GM19397 (cell line): ENCODE measurements around the gene DNMT1.
"Not testable (repeated sequence)": the region's sequence is repeated elsewhere in the genome, so short reads cannot be mapped to it uniquely, and the experiment has no call there.

Experiments used
- ATAC-seq: cut with Tn5 transposase; IDR thresholded peaks from one replicate; pipeline ENCODE4 v1.9.1; 2021; ENCODE audit warnings: mild to moderate bottlenecking, moderate library complexity; ENCODE audit not compliant: unreplicated experiment

DNMT1 gene

DNA sequence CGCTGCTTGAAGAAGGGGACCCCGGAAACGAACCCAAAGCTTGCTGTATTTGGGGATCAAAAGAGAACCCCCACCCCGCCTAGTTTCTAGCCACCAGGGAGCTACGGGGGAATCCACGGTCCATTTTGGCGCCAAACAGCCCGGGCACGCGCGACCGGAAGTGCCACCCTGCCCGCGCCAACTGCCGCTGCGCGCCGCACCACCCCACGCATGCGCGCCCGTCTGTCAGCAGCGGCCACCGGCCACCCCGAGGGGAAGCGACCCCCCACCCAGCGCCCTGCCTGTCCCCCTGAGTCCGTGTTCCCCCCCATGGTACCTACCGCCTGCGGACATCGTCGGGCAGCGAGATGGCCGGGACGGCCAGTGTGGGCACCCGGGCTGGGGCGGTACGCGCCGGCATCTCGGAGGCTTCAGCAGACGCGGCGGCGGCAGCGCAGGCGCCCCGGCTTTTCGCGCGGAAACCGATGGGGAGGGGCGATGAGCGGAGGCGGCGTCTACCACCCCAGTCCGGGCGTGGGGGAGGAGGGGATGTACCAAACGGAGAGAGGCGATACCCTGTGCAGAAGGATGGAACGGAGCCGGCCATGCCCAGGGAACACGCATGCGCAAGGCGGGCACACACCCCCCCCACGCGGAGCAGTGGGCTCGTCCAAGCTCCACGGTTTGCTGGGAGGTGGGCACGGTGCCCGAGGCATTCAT, at the start of gene DNMT1:
Gene DNMT1, minus strand, starts transcription at position 454 of the 699 bp plus-strand sequence. Its CDS starts 54 bp downstream, at position 400.
- ATAC-seq: peak; percentile 82

- ATAC-seq: no peak
Observed at GRCh38 chr19:10243606-10244005, 48.9 kb upstream of the DNMT1 start.

DNA sequence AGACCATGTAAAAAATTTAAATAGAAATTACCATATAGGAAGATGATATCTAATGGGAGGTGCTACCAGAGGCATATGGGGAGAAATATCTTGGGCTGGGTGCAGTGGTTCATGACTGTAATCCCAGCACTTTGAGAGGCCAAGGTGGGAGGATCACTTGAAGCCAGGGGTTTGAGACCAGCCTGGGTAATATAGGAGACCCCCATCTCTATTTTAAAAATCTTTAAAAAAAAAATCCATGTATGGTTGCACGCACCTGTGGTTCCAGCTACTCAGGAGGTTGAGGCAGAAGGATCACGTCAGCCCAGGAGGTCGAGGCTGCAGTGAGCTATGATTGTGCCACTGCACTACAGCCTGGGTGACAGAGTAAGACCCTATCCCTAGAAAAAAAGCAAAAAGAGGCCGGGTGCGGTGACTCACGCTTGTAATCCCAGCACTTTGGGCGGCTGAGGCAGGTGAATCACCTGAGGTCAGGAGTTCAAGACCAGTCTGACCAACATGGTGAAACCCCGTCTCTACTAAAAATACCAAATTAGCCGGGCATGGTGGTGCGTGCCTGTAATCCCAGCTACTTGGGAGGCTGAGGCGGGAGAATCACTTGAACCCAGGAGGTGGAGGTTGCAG, 47.2 kb upstream of the DNMT1 start:
- ATAC-seq: not testable (repeated sequence)

GRCh38 chr19:10238172-10238783, 43.5 kb upstream of the DNMT1 start:
- ATAC-seq: no peak

- no peak for ATAC-seq
Observed at GRCh38 chr19:10237702-10238101, 42.9 kb upstream of the DNMT1 start.

GRCh38 chr19:10235409-10235808, 40.7 kb upstream of the DNMT1 start:
- ATAC-seq: not testable (repeated sequence)

GRCh38 chr19:10235003-10235402, 40.2 kb upstream of the DNMT1 start:
- ATAC-seq: no peak

GRCh38 chr19:10233946-10234345, 39.2 kb upstream of the DNMT1 start:
- no peak for ATAC-seq

DNA sequence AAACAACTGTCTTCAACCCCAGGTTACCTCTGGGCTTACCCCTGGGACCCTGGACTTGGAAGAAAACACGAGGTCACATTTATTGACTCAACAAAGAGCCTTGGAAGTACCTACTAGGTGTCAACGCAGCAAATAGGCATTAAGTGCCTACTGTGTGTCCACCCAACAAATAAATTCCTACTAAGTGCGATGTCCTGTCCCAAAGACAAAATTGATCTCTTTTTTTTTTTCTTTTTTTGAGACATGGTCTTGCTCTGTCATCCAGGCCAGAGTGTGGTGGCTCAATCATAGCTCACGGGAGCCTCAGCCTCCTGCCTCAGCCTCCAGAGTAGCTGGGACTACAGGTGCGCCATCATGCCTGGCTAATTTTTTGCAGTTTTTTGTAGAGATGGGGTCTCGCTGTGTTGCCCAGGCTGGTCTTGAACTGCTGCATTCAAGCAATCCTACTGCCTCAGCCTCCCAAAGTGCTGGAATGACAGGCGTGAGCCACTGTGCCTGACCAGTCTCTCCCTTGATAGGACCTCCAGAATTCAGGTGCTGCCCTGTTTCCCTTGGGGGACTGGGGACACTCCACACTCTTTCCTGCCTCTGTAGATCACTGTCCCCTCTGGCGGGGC, 37.0 kb upstream of the DNMT1 start:
- no peak for ATAC-seq

- ATAC-seq: peak; percentile 45
Observed at GRCh38 chr19:10230861-10231611, 36.3 kb upstream of the DNMT1 start, which contains the start of gene S1PR2. TSS of gene S1PR2 (minus strand) at chr19:10231331. CDS start at chr19:10224905, 6,426 bp downstream.

DNA sequence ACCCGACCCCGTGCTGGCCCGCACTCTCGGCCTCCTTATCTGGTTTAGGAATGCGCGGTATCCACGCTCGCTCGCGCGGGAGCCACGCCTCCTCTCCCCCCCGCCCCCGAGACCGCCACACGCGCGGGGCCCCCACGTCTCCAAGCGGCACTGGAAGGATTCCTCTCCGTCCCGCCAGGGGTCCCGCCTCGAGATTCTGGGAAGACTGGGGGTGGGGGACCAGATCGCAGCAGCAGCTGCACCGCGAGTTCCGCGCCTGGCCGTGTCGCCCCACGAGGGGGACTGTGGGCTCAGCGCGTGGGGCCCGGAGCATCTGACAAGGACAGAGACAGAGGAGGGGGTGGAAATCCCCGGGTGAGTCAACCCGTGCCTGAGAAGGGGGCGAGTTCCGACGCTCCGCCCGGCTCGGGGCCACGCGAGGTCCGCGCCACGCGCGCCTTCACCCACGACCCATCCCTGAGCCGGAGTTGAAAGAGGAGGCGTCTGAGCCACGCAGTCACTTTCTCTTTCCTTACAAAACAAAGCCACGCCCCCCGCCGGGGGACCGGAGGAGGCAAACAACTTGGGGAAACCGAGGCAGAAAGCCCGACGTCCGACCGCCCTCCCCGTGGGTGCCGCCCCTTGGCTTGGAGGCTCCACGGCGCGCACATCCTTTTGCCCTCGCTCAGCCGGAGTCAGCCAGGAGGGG, 35.6 kb upstream of the DNMT1 start:
- ATAC-seq: no peak

DNA sequence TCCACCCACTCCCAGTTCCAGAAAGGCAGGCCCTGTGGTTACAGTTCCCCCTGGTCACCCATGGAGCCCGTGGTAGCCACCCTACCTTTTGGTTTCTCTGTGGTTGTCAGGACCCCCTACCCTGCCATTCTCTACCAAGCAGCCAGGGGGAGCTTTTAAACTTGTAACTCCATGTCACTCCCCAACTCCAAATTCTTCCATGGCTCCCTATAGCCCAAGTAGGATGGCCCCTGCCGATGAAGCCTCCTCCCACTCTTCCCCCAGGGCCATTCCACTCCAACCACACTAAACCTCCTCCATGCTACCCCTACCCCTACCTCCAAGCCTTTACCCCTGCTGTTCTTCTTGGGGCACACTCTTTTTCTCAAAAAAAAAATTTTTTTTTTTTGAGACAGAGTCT, 34.2 kb upstream of the DNMT1 start:
- no peak for ATAC-seq

- ATAC-seq: no peak
Observed at GRCh38 chr19:10228393-10228792, 33.6 kb upstream of the DNMT1 start.

- ATAC-seq: no peak
Observed at GRCh38 chr19:10227026-10227971, 32.5 kb upstream of the DNMT1 start.

DNA sequence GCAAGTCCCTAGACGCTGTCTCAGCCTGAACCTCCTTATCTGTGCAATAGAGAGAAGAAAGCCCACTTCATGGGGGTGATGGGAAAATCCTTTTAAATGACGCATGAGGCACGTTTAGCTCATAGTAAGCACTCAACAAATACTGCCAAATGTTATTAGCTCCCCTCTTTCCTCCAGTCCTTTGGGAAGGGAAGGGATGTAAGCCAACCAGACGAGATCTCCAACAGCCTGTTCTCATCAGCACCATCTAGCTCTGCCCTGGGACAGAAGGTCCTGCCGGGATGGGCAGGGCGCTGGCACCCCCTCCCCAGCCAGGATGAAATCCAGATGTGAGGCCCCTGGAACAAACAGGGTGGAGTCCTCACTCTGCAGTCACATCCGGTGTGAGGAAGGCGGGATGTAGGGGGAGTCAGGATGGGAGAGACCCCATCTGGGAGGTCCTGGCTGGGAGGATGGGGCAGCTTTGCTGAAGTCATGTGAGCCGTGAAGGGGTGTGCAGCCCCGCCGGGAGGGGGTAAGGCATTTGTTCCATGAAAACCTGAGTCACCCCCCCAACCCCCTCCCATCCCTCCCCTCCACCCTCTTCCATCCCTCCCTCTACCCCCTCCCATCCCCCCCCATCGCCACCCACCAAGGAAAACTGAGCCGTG, 31.7 kb upstream of the DNMT1 start:
- ATAC-seq: no peak

DNA sequence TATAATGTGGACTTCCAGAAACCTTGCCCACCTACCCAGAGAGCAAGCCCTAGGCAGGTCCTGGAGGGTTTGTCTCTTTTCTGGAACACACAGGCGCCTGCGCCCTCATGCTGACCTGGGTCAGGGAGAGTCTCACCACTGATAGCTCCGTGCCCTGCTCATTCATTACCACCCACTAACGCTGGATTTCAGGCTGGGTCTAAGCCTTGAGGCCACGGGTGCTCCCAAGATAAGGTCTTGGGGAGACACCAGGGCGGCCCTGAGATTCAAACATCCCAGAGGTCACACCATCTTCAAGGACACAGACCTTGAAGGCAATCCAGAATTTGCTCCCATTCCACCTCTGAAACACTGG, 31.2 kb upstream of the DNMT1 start:
- ATAC-seq: no peak

DNA sequence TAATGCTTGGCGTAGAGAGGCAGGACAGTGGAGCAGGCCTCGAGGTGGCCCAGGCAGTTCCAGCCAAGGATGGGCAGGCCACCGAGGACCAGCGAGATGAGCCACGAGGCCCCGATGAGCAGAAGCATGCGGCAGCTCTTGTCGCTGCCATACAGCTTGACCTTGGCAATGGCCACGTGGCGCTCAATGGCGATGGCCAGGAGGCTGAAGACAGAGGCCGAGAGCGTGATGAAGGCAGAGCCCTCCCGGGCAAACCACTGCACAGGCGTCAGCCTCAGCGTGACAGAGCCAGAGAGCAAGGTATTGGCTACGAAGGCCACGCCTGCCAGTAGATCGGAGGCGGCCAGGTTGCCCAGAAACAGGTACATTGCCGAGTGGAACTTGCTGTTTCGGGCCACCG, 29.6 kb upstream of the DNMT1 start:
- no peak for ATAC-seq

- ATAC-seq: no peak
Observed at GRCh38 chr19:10223488-10224213, 28.9 kb upstream of the DNMT1 start.
